Memory B cell (primary cell): ENCODE data around the gene ABCG1.
"Not testable (repeated sequence)": the region's sequence is repeated elsewhere in the genome, so short reads cannot be mapped to it uniquely, and the experiment has no call there.

Source experiments
- ATAC-seq: fragments of 150-1000 bp; cut with Tn5 transposase; 2 replicates; pipeline ENCODE4 v1.10.0; 2021; ENCODE audit warnings: low read depth, mild to moderate bottlenecking, moderate library complexity
- DNase-seq, 2 donors: peaks; one replicate each; pipeline ENCODE4 v3.0.0; 2022; ENCODE audit warnings: low spot score in 2 of 2
- H3K27ac Mint-ChIP-seq: one replicate; pipeline ENCODE4 v1.8.0; 2022; ENCODE audit warnings: mild to moderate bottlenecking, moderate library complexity, mixed read lengths
- H3K27me3 Mint-ChIP-seq: one replicate; pipeline ENCODE4 v1.8.0; 2022; ENCODE audit warnings: mixed read lengths
- H3K36me3 Mint-ChIP-seq: one replicate; pipeline ENCODE4 v1.8.0; 2022; ENCODE audit warnings: mild to moderate bottlenecking, mixed read lengths
- H3K4me1 Mint-ChIP-seq: one replicate; pipeline ENCODE4 v1.8.0; 2022; ENCODE audit warnings: mixed read lengths
- H3K4me3 Mint-ChIP-seq: one replicate; pipeline ENCODE4 v1.8.0; 2022; ENCODE audit warnings: mild to moderate bottlenecking, moderate library complexity, mixed read lengths
- H3K9me3 Mint-ChIP-seq: one replicate; pipeline ENCODE4 v1.8.0; 2022; ENCODE audit warnings: mixed read lengths

Gene ABCG1

GRCh38 chr21:42218836-42219605 lies at the start of gene ABCG1:
ABCG1 (plus strand) TSS chr21:42219140; CDS start chr21:42219263, 123 bp downstream.
- Mint-ChIP-seq H3K9me3 (no peaks in the 10 kb centered on the region), H3K4me1 (peaks cover 21% of the 10 kb centered on the region), H3K4me3 (peak within 1 kb of the TSS; percentile 93), H3K27ac (peak within 1 kb of the TSS; percentile 95), H3K27me3 (no peaks in the 10 kb centered on the region), H3K36me3 (peaks cover 10% of the 10 kb centered on the region)
- ATAC-seq (peak; percentile 49), DNase-seq (peak; percentile 54 to 67)

GRCh38 chr21:42169758-42170157 lies 49.2 kb upstream of the ABCG1 start:
- H3K27me3 Mint-ChIP-seq: no peaks in the 10 kb centered on the region
- H3K27ac Mint-ChIP-seq: no peak overlapping the region
- DNase-seq (no peak), ATAC-seq (no peak)
- no peak overlapping the region for H3K4me3 Mint-ChIP-seq
- no peaks in the 10 kb centered on the region for H3K36me3 Mint-ChIP-seq
- H3K4me1 Mint-ChIP-seq: peaks cover 3% of the 10 kb centered on the region
- no peaks in the 10 kb centered on the region for H3K9me3 Mint-ChIP-seq

DNA sequence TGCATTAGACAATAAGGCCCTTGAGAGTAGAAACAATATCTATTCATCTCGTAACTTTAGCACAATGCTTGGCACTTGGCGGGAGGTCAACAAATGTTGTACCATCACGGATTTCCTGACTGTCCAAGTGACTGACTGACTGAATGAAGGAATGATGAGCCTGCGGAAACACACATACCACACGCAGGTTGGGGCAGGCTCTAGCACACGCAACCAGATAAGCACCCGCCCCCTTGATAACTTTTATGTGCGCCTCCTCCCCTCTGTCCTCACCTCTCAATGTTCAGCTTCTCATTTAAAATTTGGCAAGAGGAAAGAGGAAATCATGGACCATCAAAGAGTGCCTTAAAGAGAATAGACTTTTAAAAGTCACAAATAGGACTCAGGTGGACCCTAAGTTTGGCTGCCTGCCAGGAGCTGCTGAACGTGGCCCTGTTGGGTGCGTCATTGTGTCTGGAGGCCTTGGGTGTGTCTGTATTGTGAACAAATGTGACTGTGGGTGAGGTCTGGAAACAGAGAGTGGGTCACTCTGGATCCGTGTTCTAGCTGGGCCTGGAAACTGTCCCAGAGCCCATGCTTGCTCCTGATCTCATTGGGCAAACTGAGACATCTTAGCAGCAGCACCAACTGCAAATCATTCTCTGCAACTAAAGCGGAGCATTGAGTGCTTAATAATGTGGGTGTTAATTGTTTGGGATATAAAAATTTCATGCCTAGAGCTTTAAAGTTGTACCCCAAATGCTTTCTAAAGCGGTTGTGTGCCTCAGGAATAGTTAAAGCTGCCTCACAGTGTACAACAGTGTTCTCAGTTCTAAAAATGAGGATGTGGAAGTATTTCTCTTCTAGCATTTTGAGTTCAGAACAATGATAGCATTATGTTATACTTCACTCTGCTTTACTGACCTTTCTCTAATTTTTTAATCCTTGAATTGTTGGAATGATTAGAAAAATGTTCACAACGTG lies 47.6 kb upstream of the ABCG1 start:
- H3K36me3 Mint-ChIP-seq: no peaks in the 10 kb centered on the region
- no peaks in the 10 kb centered on the region for H3K9me3 Mint-ChIP-seq
- peaks cover 3% of the 10 kb centered on the region for H3K4me1 Mint-ChIP-seq
- H3K4me3 Mint-ChIP-seq: no peak overlapping the region
- ATAC-seq (no peak), DNase-seq (peak in 1 of 2 donors; percentile 8)
- H3K27me3 Mint-ChIP-seq: no peaks in the 10 kb centered on the region
- H3K27ac Mint-ChIP-seq: no peak overlapping the region

DNA sequence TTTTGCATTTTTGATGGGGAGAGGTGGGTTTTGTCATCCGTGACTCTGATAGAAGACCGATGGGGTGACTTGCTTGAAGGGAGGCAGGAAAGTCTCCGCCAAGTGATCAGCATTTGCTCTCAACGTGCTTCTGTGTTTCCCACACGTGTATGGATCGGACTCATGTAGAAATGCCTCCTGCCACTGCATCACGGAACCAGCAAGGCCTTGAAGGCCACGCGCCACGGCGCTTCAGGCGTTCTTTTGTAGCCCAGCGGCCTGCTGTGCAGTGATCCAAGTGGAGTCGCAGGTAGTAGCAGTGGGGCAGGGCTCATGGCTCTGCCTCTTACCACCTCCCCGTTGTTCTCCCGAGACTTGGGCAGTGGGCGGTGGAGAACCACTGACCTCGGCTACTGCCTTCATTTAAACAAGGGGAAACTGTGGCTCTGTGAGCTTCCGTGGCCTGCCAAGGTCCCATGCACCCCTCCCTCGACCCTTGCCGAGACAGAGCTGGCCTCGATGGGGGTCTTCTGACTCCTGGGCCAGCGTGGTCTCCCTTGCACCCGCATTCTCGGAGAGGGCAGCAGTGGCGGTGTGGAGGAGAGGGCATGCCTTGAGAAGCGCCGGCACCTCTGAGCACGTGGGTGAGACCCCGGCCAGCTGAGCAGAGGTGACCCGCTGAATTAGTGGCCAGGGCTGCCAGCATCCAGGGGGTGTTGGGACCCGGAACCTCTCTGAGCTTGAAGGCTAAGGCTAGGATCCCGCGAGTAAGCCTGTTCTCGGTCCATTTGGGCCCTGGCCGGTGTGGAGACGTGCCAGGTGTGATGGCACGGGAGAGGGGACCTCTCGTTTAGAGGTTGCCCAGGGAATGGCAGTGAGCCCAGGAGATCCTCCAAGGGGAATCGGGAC lies 46.1 kb upstream of the ABCG1 start:
- no peak overlapping the region for H3K27ac Mint-ChIP-seq
- no peak for ATAC-seq
- peak in 1 of 2 donors; percentile 7 for DNase-seq
- H3K4me1 Mint-ChIP-seq: peaks cover 3% of the 10 kb centered on the region
- H3K27me3 Mint-ChIP-seq: no peaks in the 10 kb centered on the region
- H3K4me3 Mint-ChIP-seq: no peak overlapping the region
- no peaks in the 10 kb centered on the region for H3K9me3 Mint-ChIP-seq
- H3K36me3 Mint-ChIP-seq: no peaks in the 10 kb centered on the region

DNA sequence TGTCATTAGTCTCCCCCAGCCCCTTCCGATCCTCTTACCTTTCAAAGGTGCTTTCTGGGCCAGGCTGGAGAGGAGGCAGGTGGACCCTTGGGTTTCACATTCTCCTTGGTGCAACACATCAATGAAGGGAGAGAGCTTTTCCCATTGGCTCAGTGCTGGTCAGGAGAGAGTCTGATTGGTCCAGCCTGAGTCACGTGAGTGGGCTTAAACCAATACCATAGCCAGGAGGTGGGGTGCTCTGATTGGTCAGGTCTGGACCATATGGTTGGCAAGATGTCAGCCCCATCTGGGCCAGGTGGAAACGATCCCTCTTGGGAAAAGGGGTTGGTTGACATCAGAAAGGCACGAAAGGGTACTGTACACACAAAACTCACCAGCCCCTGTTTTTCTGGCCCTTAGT lies 44.8 kb upstream of the ABCG1 start:
- H3K9me3 Mint-ChIP-seq: no peaks in the 10 kb centered on the region
- no peaks in the 10 kb centered on the region for H3K36me3 Mint-ChIP-seq
- ATAC-seq: peak; percentile 34
- no peak for DNase-seq
- no peaks in the 10 kb centered on the region for H3K27me3 Mint-ChIP-seq
- H3K4me3 Mint-ChIP-seq: no peak overlapping the region
- peaks cover 3% of the 10 kb centered on the region for H3K4me1 Mint-ChIP-seq
- peak overlapping the region; percentile 38 for H3K27ac Mint-ChIP-seq

- H3K27me3 Mint-ChIP-seq: no peaks in the 10 kb centered on the region
- peaks cover 3% of the 10 kb centered on the region for H3K4me1 Mint-ChIP-seq
- DNase-seq (no peak), ATAC-seq (no peak)
- H3K36me3 Mint-ChIP-seq: no peaks in the 10 kb centered on the region
- H3K9me3 Mint-ChIP-seq: no peaks in the 10 kb centered on the region
- H3K4me3 Mint-ChIP-seq: no peak overlapping the region
- H3K27ac Mint-ChIP-seq: no peak overlapping the region
These were observed 43.7 kb upstream of the ABCG1 start for GRCh38 chr21:42175110-42175710.

DNA sequence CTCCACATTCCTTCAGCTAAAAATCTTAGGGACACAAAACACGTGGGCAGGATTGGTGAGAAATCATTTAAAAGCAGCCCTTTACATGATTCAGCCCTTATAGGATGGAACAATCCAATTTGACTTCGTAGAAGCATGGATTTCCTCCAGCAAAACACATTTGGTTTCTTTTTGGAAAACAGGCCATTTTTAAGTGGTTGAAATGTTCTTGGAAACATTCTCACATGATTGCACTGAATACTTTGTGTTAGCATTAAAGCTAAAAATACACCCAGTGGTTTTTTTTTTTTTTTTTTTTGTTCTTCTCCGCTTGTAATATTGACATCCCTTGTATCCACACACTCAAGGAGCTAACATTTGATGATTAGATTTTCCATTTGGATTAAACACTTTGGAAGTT lies 42.1 kb upstream of the ABCG1 start:
- no peak for DNase-seq

DNA sequence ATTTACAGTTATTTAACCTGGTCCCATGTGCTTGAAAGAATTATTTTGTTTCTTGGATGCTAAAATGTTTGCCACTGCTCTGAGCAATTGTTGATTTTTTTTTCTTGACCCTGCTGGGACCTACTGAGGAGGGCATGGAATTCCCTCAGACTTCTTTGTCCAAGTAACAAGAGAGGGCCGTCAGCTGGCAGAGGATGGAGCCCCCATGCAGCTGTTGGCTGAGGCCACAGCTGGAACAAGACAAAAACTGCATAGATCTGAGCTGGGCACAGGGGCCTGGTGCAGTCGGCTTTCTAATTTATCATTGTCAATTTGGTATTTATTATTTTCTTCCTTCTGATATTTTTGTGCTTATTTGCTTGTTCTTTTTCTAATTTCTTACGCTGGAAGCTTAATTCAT lies 39.6 kb upstream of the ABCG1 start:
- DNase-seq: no peak
- no peak overlapping the region for H3K27ac Mint-ChIP-seq
- no peak overlapping the region for H3K4me3 Mint-ChIP-seq
- H3K27me3 Mint-ChIP-seq: no peaks in the 10 kb centered on the region
- H3K4me1 Mint-ChIP-seq: no peaks in the 10 kb centered on the region
- no peaks in the 10 kb centered on the region for H3K9me3 Mint-ChIP-seq
- ATAC-seq: no peak
- H3K36me3 Mint-ChIP-seq: no peaks in the 10 kb centered on the region

More for the DNA sequence above, 42.1 kb upstream of the ABCG1 start:
- ATAC-seq: no peak
- Mint-ChIP-seq H3K4me3 (no peak overlapping the region), H3K36me3 (no peaks in the 10 kb centered on the region), H3K4me1 (peaks cover 3% of the 10 kb centered on the region), H3K27me3 (no peaks in the 10 kb centered on the region), H3K9me3 (no peaks in the 10 kb centered on the region), H3K27ac (no peak overlapping the region)

DNA sequence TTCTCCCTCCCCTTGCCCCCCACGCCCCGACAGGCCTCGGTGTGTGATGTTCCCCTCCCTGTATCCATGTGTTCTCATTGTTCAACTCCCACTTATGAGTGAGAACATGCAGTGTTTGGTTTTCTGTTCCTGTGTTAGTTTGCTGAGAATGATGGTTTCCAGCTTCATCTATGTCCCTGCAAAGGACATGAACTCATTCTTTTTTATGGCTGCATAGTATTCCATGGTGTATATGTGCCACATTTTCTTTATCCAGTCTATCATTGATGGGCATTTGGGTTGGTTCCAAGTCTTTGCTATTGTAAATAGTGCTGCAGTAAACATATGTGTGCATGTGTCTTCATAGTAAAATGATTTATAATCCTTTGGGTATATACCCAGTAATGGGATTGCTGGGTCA lies 38.9 kb upstream of the ABCG1 start:
- DNase-seq, H3K4me1 Mint-ChIP-seq, H3K27ac Mint-ChIP-seq, H3K9me3 Mint-ChIP-seq, H3K4me3 Mint-ChIP-seq, H3K36me3 Mint-ChIP-seq, ATAC-seq, H3K27me3 Mint-ChIP-seq: not testable (repeated sequence)

DNA sequence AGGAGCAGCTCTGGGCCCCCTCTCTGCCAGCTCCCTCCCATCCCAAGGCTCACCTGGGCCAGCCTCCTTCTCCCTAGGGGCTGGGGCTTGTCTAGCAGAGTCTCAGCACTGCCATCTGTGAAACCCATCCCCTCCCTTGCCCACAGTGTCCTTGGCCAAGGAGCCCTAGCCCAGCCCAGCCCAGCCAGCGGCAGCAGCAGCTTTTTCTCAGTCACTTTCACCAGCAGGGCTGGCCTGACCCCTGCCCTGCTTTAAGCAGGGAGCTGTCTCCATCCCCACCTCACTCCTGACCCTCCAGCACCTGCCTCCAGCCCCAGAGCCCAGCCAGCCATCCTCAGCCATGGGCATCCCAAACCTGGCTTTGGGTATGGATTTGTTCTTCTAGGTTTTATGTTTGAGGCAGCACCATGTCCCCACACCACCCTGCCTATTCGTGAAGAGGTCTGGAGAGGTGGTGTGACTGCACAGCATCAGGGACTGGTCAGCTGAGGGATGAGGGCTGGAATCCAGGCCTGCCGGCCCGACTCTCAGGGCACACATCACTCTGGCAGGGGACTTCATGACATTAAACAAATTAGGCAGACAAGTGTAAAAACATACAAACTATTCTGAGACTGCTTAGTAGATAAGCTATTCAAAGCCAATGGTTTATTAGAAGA lies 36.1 kb upstream of the ABCG1 start:
- H3K27ac Mint-ChIP-seq: no peak overlapping the region
- ATAC-seq (no peak), DNase-seq (no peak)
- H3K27me3 Mint-ChIP-seq: no peaks in the 10 kb centered on the region
- no peaks in the 10 kb centered on the region for H3K36me3 Mint-ChIP-seq
- no peak overlapping the region for H3K4me3 Mint-ChIP-seq
- peaks cover 12% of the 10 kb centered on the region for H3K4me1 Mint-ChIP-seq
- H3K9me3 Mint-ChIP-seq: no peaks in the 10 kb centered on the region

- Mint-ChIP-seq H3K9me3 (no peaks in the 10 kb centered on the region), H3K36me3 (no peaks in the 10 kb centered on the region), H3K4me3 (no peak overlapping the region), H3K27ac (no peak overlapping the region), H3K27me3 (no peaks in the 10 kb centered on the region), H3K4me1 (peaks cover 20% of the 10 kb centered on the region)
- DNase-seq (no peak), ATAC-seq (no peak)
These were observed 35.3 kb upstream of the ABCG1 start for GRCh38 chr21:42183374-42184266.

DNA sequence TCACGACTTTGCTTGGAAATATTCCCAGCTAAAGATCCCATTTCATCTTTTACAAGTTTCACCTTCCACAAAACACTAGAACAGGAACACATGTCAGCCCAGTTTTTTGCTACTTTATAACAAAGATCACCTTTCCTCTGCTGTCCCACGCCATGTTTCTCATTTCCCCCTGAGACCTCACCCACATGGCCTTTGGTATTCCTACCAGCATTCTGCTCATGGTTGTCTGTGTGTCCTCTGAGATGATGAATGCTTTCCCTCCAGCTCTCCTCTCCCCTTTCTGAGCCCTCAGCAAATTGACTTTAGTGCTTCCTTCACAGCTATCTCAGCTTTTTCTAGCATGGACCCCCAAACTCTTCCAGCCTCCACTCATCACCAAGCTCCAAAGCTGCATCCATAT lies 32.3 kb upstream of the ABCG1 start:
- Mint-ChIP-seq H3K27me3 (no peaks in the 10 kb centered on the region), H3K4me1 (peaks cover 26% of the 10 kb centered on the region), H3K9me3 (no peaks in the 10 kb centered on the region), H3K27ac (no peak overlapping the region), H3K4me3 (no peak overlapping the region), H3K36me3 (no peaks in the 10 kb centered on the region)
- no peak for ATAC-seq
- DNase-seq: no peak
